B cell (primary cell): Measurements from ENCODE around the gene MPPED2. TPM values are rescaled to one million over a fixed set of nuclear protein-coding genes. Genes with fewer than 3 reads are reported as not detected.

ENCODE experiments used
- ATAC-seq: fragments of 200-7000 bp; cut with Tn5 transposase; one replicate; pipeline ENCODE4 v1.10.0; 2021; ENCODE audit warnings: low read depth, mild to moderate bottlenecking, moderate number of reproducible peaks, moderate library complexity
- CTCF ChIA-PET: fragments of 350-600 bp; sonication (Branson Sonifier 250); formaldehyde crosslinking; loops from one replicate; lab custom pipeline; 2021; ENCODE audit warnings: antibody characterized with exemption, inconsistent platforms; lab: Charles Lee
- POLR2A ChIA-PET: fragments of 350-600 bp; sonication (Branson Sonifier 250); formaldehyde crosslinking; loops from one replicate; lab custom pipeline; 2021; ENCODE audit warnings: antibody characterized with exemption; lab: Charles Lee
- DNase-seq: peaks from one replicate; pipeline ENCODE4 v3.0.0; 2013
- H2AFZ ChIP-seq: 2 replicates; pipeline ENCODE4 v1.6.1; 2012; ENCODE audit warnings: mild to moderate bottlenecking, low read depth, low read length; ENCODE audit not compliant: insufficient read depth, poor library complexity, severe bottlenecking
- H3K27ac ChIP-seq, 2 donors: 1 replicate in 1 of 2; 2 replicates in 1 of 2; pipeline ENCODE4 v1.5.1; 2012 to 2013; ENCODE audit warnings: low read length in 2 of 2, mild to moderate bottlenecking in 2 of 2, moderate library complexity in 1 of 2
- H3K27me3 ChIP-seq, 4 experiments: fragments of 200-600 bp in 1 of 4; sonication (generic) in 1 of 4; replicated peaks in 1 of 4; 1 replicate in 2 of 4; 2 replicates in 2 of 4; pipeline versions ENCODE4 v1.6.1 to v1.7.0; 2013 to 2016; ENCODE audit warnings: low read length in 3 of 4, mild to moderate bottlenecking in 2 of 4, mixed read lengths in 1 of 4, moderate library complexity in 1 of 4; ENCODE audit not compliant: insufficient read depth in 4 of 4, control insufficient read depth in 3 of 4; ENCODE audit errors: control extremely low read depth in 1 of 4
- H3K36me3 ChIP-seq, 2 experiments: replicated peaks in 1 of 2; 1 replicate in 1 of 2; 2 replicates in 1 of 2; pipeline versions ENCODE4 v1.6.1 to v1.7.1; 2013; ENCODE audit warnings: low read length in 1 of 2; ENCODE audit not compliant: insufficient read depth in 2 of 2, control insufficient read depth in 1 of 2; ENCODE audit errors: control extremely low read depth in 1 of 2, extremely low read depth in 1 of 2
- H3K4me1 ChIP-seq, 2 donors: fragments of 200-600 bp in 1 of 2; sonication (generic) in 1 of 2; 1 replicate in 1 of 2; 2 replicates in 1 of 2; pipeline versions ENCODE4 v1.5.1 to v1.6.1; 2013 to 2017; ENCODE audit warnings: low read length in 2 of 2; ENCODE audit not compliant: control insufficient read depth in 2 of 2, insufficient read depth in 2 of 2
- H3K4me2 ChIP-seq: replicated peaks from 2 replicates; pipeline ENCODE3; 2012; ENCODE audit warnings: mild to moderate bottlenecking, low read depth, low read length; ENCODE audit not compliant: poor library complexity, severe bottlenecking
- H3K4me3 ChIP-seq, 5 experiments: fragments of 200-600 bp in 1 of 5; sonication (generic) in 1 of 5; 1 replicate in 3 of 5; 2 replicates in 2 of 5; pipeline versions ENCODE4 v1.5.1 to v1.7.0; 2011 to 2016; ENCODE audit warnings: low read length in 4 of 5, mild to moderate bottlenecking in 4 of 5, low read depth in 2 of 5, control low read depth in 1 of 5, moderate library complexity in 1 of 5; ENCODE audit not compliant: insufficient read depth in 1 of 5; ENCODE audit errors: control extremely low read depth in 1 of 5, extremely low read depth in 1 of 5
- H3K79me2 ChIP-seq: fragments of 200-600 bp; sonication (generic); one replicate; pipeline ENCODE4 v1.6.0; 2016; ENCODE audit warnings: low read length; ENCODE audit not compliant: control insufficient read depth, insufficient read depth
- H3K9ac ChIP-seq: fragments of 200-600 bp; sonication (generic); 2 replicates; pipeline ENCODE4 v1.6.1; 2017; ENCODE audit warnings: mild to moderate bottlenecking, low read length, moderate library complexity
- H3K9me3 ChIP-seq, 3 donors: one replicate each; pipeline versions ENCODE4 v1.6.1 to v1.7.1; 2013; ENCODE audit warnings: low read length in 2 of 3; ENCODE audit not compliant: control insufficient read depth in 2 of 3, insufficient read depth in 1 of 3; ENCODE audit errors: control extremely low read depth in 1 of 3
- H4K20me1 ChIP-seq: 2 replicates; pipeline ENCODE4 v1.6.0; 2012; ENCODE audit warnings: mild to moderate bottlenecking, low read length; ENCODE audit not compliant: insufficient read depth, control insufficient read depth, poor library complexity, severe bottlenecking
- H3K27ac Mint-ChIP-seq: one replicate; pipeline ENCODE4 v1.8.0; 2021; ENCODE audit warnings: mixed read lengths
- H3K27me3 Mint-ChIP-seq: one replicate; pipeline ENCODE4 v1.8.0; 2021; ENCODE audit warnings: mixed read lengths
- H3K4me1 Mint-ChIP-seq: one replicate; pipeline ENCODE4 v1.8.0; 2021; ENCODE audit warnings: mixed read lengths
- H3K4me3 Mint-ChIP-seq: one replicate; pipeline ENCODE4 v1.8.0; 2021; ENCODE audit warnings: mixed read lengths
- H3K9me3 Mint-ChIP-seq: one replicate; pipeline ENCODE4 v1.8.0; 2022; ENCODE audit warnings: mixed read lengths; ENCODE audit not compliant: insufficient read depth
- CTCF ChIP-seq: fragments of 200-600 bp; IDR thresholded peaks from one replicate; pipeline ENCODE4 v1.8.0; 2022; ENCODE audit warnings: antibody characterized with exemption, mild to moderate bottlenecking
- EZH2 ChIP-seq: IDR thresholded peaks from 2 replicates; pipeline ENCODE4 v1.6.1; 2012; ENCODE audit warnings: borderline replicate concordance, low read depth, mild to moderate bottlenecking, moderate library complexity, low read length; ENCODE audit not compliant: insufficient read depth, poor library complexity, severe bottlenecking
- WGBS: methylation state at CpG from one replicate; pipeline ENCODE4 v1.1.5; 2013; ENCODE audit warnings: missing lambda C conversion rate; ENCODE audit not compliant: insufficient coverage; 5-methylcytosine and 5-hydroxymethylcytosine counted together
- intact Hi-C: fragments of 100-400 bp; cut with micrococcal nuclease; formaldehyde crosslinking; loops from one replicate; pipeline ENCODE4 v1.10.0; 2022
- polyA plus RNA-seq: library from polyadenylated mRNA; depleted of rRNA; stranded (reverse); fragments of >200 nt; gene quantifications from 2 replicates; pipeline ENCODE4 v1.2.3, GENCODE V29; 2012
- total RNA-seq, 2 donors: library from RNA; stranded (reverse); fragments of 120-200 nt in 1 of 2; gene quantifications; 1 replicate in 1 of 2; 2 replicates in 1 of 2; pipeline versions ENCODE4 v1.2.3 to v1.2.4, GENCODE V29; 2013 to 2022

Gene MPPED2
- total and polyA plus RNA-seq, 2 donors (not counting 1 experiment from before 2014, with no cell fraction given): 0.70 to 1.1 TPM

GRCh38 chr11:30467176-30467575 lies 119.0 kb downstream of the MPPED2 start:
- H3K4me2 ChIP-seq: no peak overlapping the region
- TF ChIP-seq CTCF: no peak
- TF ChIP-seq EZH2: no peak
- H3K9me3 Mint-ChIP-seq: no peaks in the 10 kb centered on the region
- no peak overlapping the region for H2AFZ ChIP-seq
- H3K4me3 Mint-ChIP-seq: no peak overlapping the region
- H3K27ac Mint-ChIP-seq: no peak overlapping the region
- no peaks in the 10 kb centered on the region for H3K36me3 ChIP-seq
- no peak overlapping the region for H3K4me3 ChIP-seq
- ATAC-seq (no peak), DNase-seq (no peak)
- no peaks in the 10 kb centered on the region for H4K20me1 ChIP-seq
- ChIA-PET CTCF (no interaction called here), POLR2A (no interaction called here)
- no peaks in the 10 kb centered on the region for H3K27me3 ChIP-seq
- H3K79me2 ChIP-seq: no peaks in the 10 kb centered on the region
- no peaks in the 10 kb centered on the region for H3K9me3 ChIP-seq
- no peaks in the 10 kb centered on the region for H3K27me3 Mint-ChIP-seq
- H3K9ac ChIP-seq: no peak overlapping the region
- H3K4me1 ChIP-seq: no peaks in the 10 kb centered on the region
- H3K4me1 Mint-ChIP-seq: no peaks in the 10 kb centered on the region
- intact Hi-C loops: no loop called here
- no peak overlapping the region for H3K27ac ChIP-seq

GRCh38 chr11:30465623-30466022 lies 120.5 kb downstream of the MPPED2 start:
- Mint-ChIP-seq H3K27me3 (no peaks in the 10 kb centered on the region), H3K9me3 (no peaks in the 10 kb centered on the region), H3K27ac (no peak overlapping the region), H3K4me1 (no peaks in the 10 kb centered on the region), H3K4me3 (no peak overlapping the region)
- no peak overlapping the region for H3K4me3 ChIP-seq
- ChIA-PET POLR2A (no interaction called here), CTCF (no interaction called here)
- no peaks in the 10 kb centered on the region for H3K27me3 ChIP-seq
- DNase-seq (no peak), ATAC-seq (no peak)
- no peaks in the 10 kb centered on the region for H3K79me2 ChIP-seq
- no peak overlapping the region for H3K9ac ChIP-seq
- no peak overlapping the region for H3K4me2 ChIP-seq
- no CpG with 5 or more reads among the region's 1 CpG for WGBS
- no peaks in the 10 kb centered on the region for H3K36me3 ChIP-seq
- H3K9me3 ChIP-seq: no peaks in the 10 kb centered on the region
- no peak overlapping the region for H2AFZ ChIP-seq
- intact Hi-C loops: no loop called here
- no peak for TF ChIP-seq CTCF
- TF ChIP-seq EZH2: no peak
- no peak overlapping the region for H3K27ac ChIP-seq
- no peaks in the 10 kb centered on the region for H4K20me1 ChIP-seq
- no peaks in the 10 kb centered on the region for H3K4me1 ChIP-seq
